Measurements from ENCODE around the gene CLASRP. TPM values are rescaled to one million over a fixed set of nuclear protein-coding genes. Genes with fewer than 3 reads are reported as not detected.

The CLASRP gene
- total and polyA plus RNA-seq, 2 of the 8 experiments (the other 6 are each of a cell fraction or from before 2014, with no cell fraction given) = 22.3 to 71.7 TPM

GRCh38 chr19:45035755-45036154 lies 3.1 kb upstream of the CLASRP start:
- no peak overlapping the region for H4K8ac ChIP-seq (ENCODE audit: extremely low read depth, insufficient read depth, low read length)
- H3K23ac ChIP-seq (ENCODE audit: insufficient read length) = no peak overlapping the region
- peaks cover 0 to 13% (median 6%) of the 10 kb centered on the region in 4 experiments; a peak in 4 of 8 replicates for H3K36me3 ChIP-seq (ENCODE audit: control insufficient read depth in 2 of 4, insufficient read depth in 4 of 4, low read length in 3 of 4)
- H3K79me2 ChIP-seq (ENCODE audit: control insufficient read depth in 1 of 2, insufficient read depth in 2 of 2, low read length in 2 of 2) = peaks cover 10 to 14% of the 10 kb centered on the region in 2 experiments
- H3K4me1 ChIP-seq (replicated peaks in 1 of 4; ENCODE audit: control insufficient read depth in 3 of 4, insufficient read depth in 4 of 4, low read length in 3 of 4) = peaks cover 0 to 7% (median 4%) of the 10 kb centered on the region in 4 experiments; a peak in 6 of 7 replicates
- H3K56ac ChIP-seq (replicated peaks; ENCODE audit: insufficient read length, low read depth, low read length) = no peak overlapping the region
- no peak overlapping the region for H2BK12ac ChIP-seq (ENCODE audit: low read depth, low read length)
- H3K4me3 ChIP-seq (ENCODE audit: extremely low read depth in 1 of 4, insufficient read depth in 2 of 4, low read depth in 3 of 4, low read length in 4 of 4) = no peak overlapping the region
- no peak overlapping the region for H3K27ac ChIP-seq (ENCODE audit: low read depth, low read length)
- H3K14ac ChIP-seq (ENCODE audit: insufficient read length) = no peak overlapping the region
- no peak for FAIRE-seq
- ChIA-PET CTCF (ENCODE audit: partially characterized antibody) (interaction anchor here (0.7 kb wide), 2 partner anchors 39 to 56 kb away, joined by 3 read pairs; no protein-coding TSS in a partner anchor), POLR2A (ENCODE audit: partially characterized antibody) (interaction anchor here (1.5 to 1.8 kb wide), 3 partner anchors 9 to 61 kb away, joined by 4 read pairs; no protein-coding TSS in a partner anchor)
- no peak overlapping the region for H2BK120ac ChIP-seq (replicated peaks; ENCODE audit: low read depth, low read length)
- no peak overlapping the region for H2AK5ac ChIP-seq (ENCODE audit: low read depth, low read length)
- no peaks in the 10 kb centered on the region for H3K27me3 ChIP-seq (replicated peaks in 1 of 4; ENCODE audit: control insufficient read depth in 3 of 4, extremely low read depth in 1 of 4, insufficient read depth in 3 of 4, low read length in 3 of 4)
- H3K4me2 ChIP-seq (ENCODE audit: insufficient read depth in 1 of 2, low read depth in 2 of 2, low read length in 2 of 2) = no peak overlapping the region
- H2BK15ac ChIP-seq (ENCODE audit: low read length) = no peak overlapping the region
- no peak overlapping the region for H2AFZ ChIP-seq (ENCODE audit: low read length)
- no peaks in the 10 kb centered on the region for H3K9me3 ChIP-seq (ENCODE audit: insufficient read depth in 2 of 2, low read depth in 1 of 2, low read length in 1 of 2)
- H2BK20ac ChIP-seq (ENCODE audit: low read length) = no peak overlapping the region
- WGBS, 2 experiments (ENCODE audit: extremely low coverage in 1 of 2, insufficient coverage in 1 of 2, insufficient read length in 1 of 2, insufficient replicate concordance in 2 of 2, low coverage in 1 of 2, low lambda C conversion rate in 2 of 2, missing lambda C conversion rate in 1 of 2) = 96% methylated on average over 6 of the region's 6 CpGs; no CpG with 5 or more reads in 1 of the 2 experiments
- H4K5ac ChIP-seq (ENCODE audit: insufficient read length, low read depth, low read length) = no peak overlapping the region
- no peak overlapping the region for H3K4ac ChIP-seq (replicated peaks; ENCODE audit: insufficient read length, low read depth, low read length)
- H3K9ac ChIP-seq (replicated peaks in 1 of 4; ENCODE audit: extremely low read depth in 1 of 4, low read depth in 3 of 4, low read length in 3 of 4) = no peak overlapping the region
- peaks cover 2% of the 10 kb centered on the region for H3K23me2 ChIP-seq (ENCODE audit: low read depth, low read length)
- H3K18ac ChIP-seq (ENCODE audit: extremely low read depth, low read length) = no peak overlapping the region
- peaks cover 14% of the 10 kb centered on the region for H3K79me1 ChIP-seq (ENCODE audit: low read depth, low read length)
- TF ChIP-seq POLR2A (IDR thresholded peaks at IDR 0.05; ENCODE audit: control extremely low read depth in 1 of 2, low read depth in 2 of 2, low read length in 2 of 2) (no peak), HDAC6 (IDR thresholded peaks at IDR 0.05; ENCODE audit: low read depth, low read length) (no peak), JUN (IDR thresholded peaks at IDR 0.05; ENCODE audit: low read depth, low read length) (no peak), TAF7 (optimal IDR thresholded peaks at IDR 0.05; ENCODE audit: borderline replicate concordance, low read depth, low read length) (no peak), ZNF274 (IDR thresholded peaks at IDR 0.05; ENCODE audit: borderline replicate concordance, extremely low read depth, low read length) (no peak), KDM1A (IDR thresholded peaks at IDR 0.05; ENCODE audit: borderline replicate concordance, low read length) (peak; percentile 35; the same call in 1 of the 2 replicates), TBP (IDR thresholded peaks at IDR 0.05; ENCODE audit: low read depth, low read length) (no peak)
- no peak overlapping the region for H2BK5ac ChIP-seq (ENCODE audit: low read depth, low read length)
- H4K91ac ChIP-seq (replicated peaks; ENCODE audit: insufficient read length, low read length) = no peak overlapping the region
- DNase-seq (ENCODE audit: low read depth in 1 of 2, low spot score in 2 of 2) = no peak
- H4K20me1 ChIP-seq (replicated peaks in 1 of 2; ENCODE audit: control insufficient read depth in 1 of 2, insufficient read depth in 2 of 2, low read length in 2 of 2) = peaks cover 7 to 10% of the 10 kb centered on the region in 2 experiments

All from H1 (cell line).